GM18907 (cell line): Measurements from ENCODE around the gene PPDPF.

Source experiments
- ATAC-seq: cut with Tn5 transposase; IDR thresholded peaks from one replicate; pipeline ENCODE4 v1.9.1; 2021; ENCODE audit warnings: mild to moderate bottlenecking, moderate library complexity; ENCODE audit not compliant: unreplicated experiment

Gene PPDPF

GRCh38 chr20:63487116-63487764 lies 33.3 kb upstream of the PPDPF start:
- no peak for ATAC-seq

GRCh38 chr20:63487781-63488241 lies 32.8 kb upstream of the PPDPF start:
- ATAC-seq = no peak

GRCh38 chr20:63488315-63489251 lies 32.0 kb upstream of the PPDPF start:
- no peak for ATAC-seq

GRCh38 chr20:63490416-63490815 lies 30.1 kb upstream of the PPDPF start:
- ATAC-seq = no peak

- ATAC-seq = no peak
Observed at GRCh38 chr20:63491078-63491477, 29.5 kb upstream of the PPDPF start.

- no peak for ATAC-seq
Observed at GRCh38 chr20:63491635-63492230, 28.8 kb upstream of the PPDPF start.

- no peak for ATAC-seq
Observed at GRCh38 chr20:63492518-63492917, 28.0 kb upstream of the PPDPF start.

GRCh38 chr20:63492982-63493381 lies 27.6 kb upstream of the PPDPF start:
- ATAC-seq = no peak

GRCh38 chr20:63493563-63494020 lies 27.0 kb upstream of the PPDPF start:
- ATAC-seq = no peak

GRCh38 chr20:63494084-63494419 lies 26.5 kb upstream of the PPDPF start:
- ATAC-seq = no peak

- ATAC-seq = no peak
Observed at GRCh38 chr20:63494420-63495166, 26.0 kb upstream of the PPDPF start.

- ATAC-seq = no peak
Observed at GRCh38 chr20:63495167-63495720, 25.3 kb upstream of the PPDPF start.

GRCh38 chr20:63495741-63496595 lies 24.6 kb upstream of the PPDPF start:
- ATAC-seq = no peak

- ATAC-seq = no peak
Observed at GRCh38 chr20:63496596-63497120, 23.9 kb upstream of the PPDPF start.

- no peak for ATAC-seq
Observed at GRCh38 chr20:63497138-63497945, 23.2 kb upstream of the PPDPF start.

- no peak for ATAC-seq
Observed at GRCh38 chr20:63497946-63498935, 22.3 kb upstream of the PPDPF start.

- no peak for ATAC-seq
Observed at GRCh38 chr20:63498960-63499337, 21.6 kb upstream of the PPDPF start, which contains the start of gene EEF1A2. TSS of gene EEF1A2 (minus strand) at chr20:63499083. CDS start at chr20:63497763, 1,320 bp downstream.
